ENCODE measurements around the gene TCN2.

GRCh38 chr22:30671071-30671470 lies 64.1 kb downstream of the TCN2 start:
- TF ChIP-seq POLR2AphosphoS5 (IDR thresholded peaks at IDR 0.05; ENCODE audit: low read depth, low read length) (no peak), CTCF (IDR thresholded peaks at IDR 0.05 in 2 of 3, conservative IDR thresholded peaks at IDR 0.05 in 1 of 3; ENCODE audit: borderline replicate concordance in 1 of 3, insufficient read depth in 1 of 3, low read depth in 2 of 3, low read length in 2 of 3) (no peak), SRF (IDR thresholded peaks at IDR 0.05; ENCODE audit: low read depth) (no peak), MAX (IDR thresholded peaks at IDR 0.05) (no peak), EGR1 (IDR thresholded peaks at IDR 0.05; ENCODE audit: low read depth) (no peak)
- TF ChIP-seq, protein P1, sequence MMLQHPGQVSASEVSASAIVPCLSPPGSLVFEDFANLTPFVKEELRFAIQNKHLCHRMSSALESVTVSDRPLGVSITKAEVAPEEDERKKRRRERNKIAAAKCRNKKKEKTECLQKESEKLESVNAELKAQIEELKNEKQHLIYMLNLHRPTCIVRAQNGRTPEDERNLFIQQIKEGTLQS (IDR thresholded peaks at IDR 0.05), result no peak

Data from HCT116 (cell line).